Right lobe of liver (tissue), 4 donors: ENCODE data around the gene SLC8A2.
A peak's percentile ranks its signal among the peaks of the same experiment; 100 is the strongest.

Experiments used
- CTCF ChIP-seq, 4 donors: fragments of 200-600 bp in 3 of 4; fragments of 450-650 bp in 1 of 4; IDR thresholded peaks; one replicate each; pipeline versions ENCODE4 v1.5.1 to v1.8.0; 2016 to 2022; ENCODE audit warnings: antibody characterized with exemption in 4 of 4, mild to moderate bottlenecking in 2 of 4
- POLR2A ChIP-seq: fragments of 450-650 bp; IDR thresholded peaks from one replicate; pipeline ENCODE4 v1.6.1; 2017; ENCODE audit warnings: antibody characterized with exemption, mild to moderate bottlenecking
- donor health status: DM: no; HTN: no; CAD: no.
- donor health status: DM: no; HTN: no; CAD: no.
- donor health status: DM: no; HTN: yes; CAD: no.

GRCh38 chr19:47436712-47437401 lies 34.8 kb downstream of the SLC8A2 start:
- TF ChIP-seq CTCF (IDR thresholded peaks at IDR 0.05) (peak; percentile 87 to 91 (median 88)), POLR2A (no peak)
